Measurements from ENCODE around the gene BOC. TPM values are rescaled to one million over a fixed set of nuclear protein-coding genes. Genes with fewer than 3 reads are reported as not detected.

BOC gene
- total RNA-seq, 1 experiment from 2014 or later: 3.7 TPM

DNA sequence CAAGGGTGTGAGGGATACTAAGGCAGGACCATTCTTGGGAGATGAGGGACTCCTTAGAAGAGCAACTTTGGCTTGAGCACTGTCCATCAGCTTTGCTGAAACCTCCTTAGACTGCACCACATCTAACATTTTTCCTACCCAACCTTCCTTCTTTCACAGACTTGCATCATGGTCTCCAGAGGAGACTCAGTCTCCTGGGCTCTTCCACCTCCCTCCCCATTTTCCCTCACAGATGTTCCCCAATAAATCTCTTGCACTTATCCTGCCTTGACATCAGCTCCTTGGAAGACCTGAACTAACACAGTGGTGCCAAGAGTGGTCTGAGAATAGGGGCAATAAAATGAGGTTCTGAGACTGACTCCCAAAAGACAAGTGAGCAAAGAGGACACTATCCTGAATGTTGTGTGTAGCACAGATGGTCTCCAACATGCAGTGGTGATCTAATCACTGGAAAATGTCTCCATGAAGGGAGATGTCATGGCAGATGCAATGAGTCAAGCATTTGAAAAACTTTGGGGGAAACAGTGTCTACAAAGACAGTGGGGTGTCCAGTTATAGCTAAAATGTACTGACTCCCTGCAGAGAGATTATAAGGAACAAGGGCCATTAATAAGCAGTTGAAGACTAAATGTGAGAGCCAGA, 26.0 kb upstream of the BOC start:
- peak; percentile 24 for DNase-seq (ENCODE audit: low read depth)

DNA sequence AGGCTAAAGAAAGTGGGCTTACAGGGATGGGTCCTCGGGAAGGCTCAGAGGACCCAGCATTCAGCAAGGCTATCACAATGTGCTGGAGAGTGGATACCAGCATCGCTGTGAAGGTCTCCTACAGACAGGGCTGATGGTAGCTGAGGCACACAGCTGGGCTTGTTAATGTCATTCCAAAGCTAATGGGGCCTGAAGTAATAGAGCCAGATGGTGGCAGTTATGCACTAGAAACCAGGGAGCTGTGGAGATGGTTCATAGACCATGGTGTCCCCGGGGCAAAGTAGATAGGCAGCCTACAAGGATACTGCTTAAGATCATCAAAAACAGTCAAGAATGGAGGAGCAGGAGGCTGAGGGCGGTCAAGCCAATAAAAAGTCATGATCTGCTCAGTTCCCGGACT, 24.8 kb upstream of the BOC start:
- no peak for DNase-seq (ENCODE audit: low read depth)

DNA sequence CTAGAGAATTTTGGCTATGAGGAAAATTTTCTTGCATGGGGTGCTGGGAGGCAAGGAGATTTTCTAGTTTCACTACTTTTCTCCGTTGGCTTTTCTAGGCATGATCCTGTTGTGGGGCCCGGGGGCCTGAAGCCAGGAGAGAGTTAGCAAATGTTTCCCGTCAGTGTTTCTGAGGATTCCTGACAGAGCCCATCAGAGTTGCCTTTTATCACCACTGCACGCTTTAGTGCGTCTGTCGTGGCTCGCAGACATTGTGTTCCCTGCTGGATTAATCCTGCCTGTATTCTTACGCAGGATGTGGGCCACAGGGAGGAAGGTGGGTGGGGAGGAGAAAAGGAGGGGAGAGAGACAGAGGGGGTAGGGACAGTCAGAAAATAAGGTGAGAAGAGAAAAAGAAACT, 18.1 kb upstream of the BOC start:
- DNase-seq (ENCODE audit: low read depth): no peak

- no peak for DNase-seq (ENCODE audit: low read depth)
Measured at GRCh38 chr3:113193719-113194118, 17.6 kb upstream of the BOC start.

- DNase-seq (ENCODE audit: low read depth): no peak
Measured at GRCh38 chr3:113194823-113195401, 16.4 kb upstream of the BOC start.

DNA sequence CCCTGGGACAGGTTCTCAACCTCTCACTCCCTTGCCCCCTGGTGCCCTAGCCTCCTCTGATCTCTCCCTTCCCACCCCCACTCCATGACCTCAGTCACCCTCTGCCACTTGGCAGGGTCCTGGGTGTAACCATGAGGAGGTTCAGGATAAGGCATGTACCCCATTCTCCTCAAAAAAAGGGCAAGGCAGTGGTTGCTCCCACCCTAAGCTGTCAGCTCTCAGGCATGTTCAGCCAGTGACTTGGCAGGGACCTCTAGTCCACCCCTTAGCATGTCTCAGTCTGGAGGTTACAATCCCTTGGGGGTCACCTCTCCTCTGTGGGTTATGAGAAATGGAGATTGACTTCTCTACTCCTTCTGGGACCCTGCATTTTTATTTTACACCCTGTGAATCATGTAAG, 11.0 kb upstream of the BOC start:
- DNase-seq (ENCODE audit: low read depth): no peak

GRCh38 chr3:113200946-113201345, 10.4 kb upstream of the BOC start:
- no peak for DNase-seq (ENCODE audit: low read depth)

DNA sequence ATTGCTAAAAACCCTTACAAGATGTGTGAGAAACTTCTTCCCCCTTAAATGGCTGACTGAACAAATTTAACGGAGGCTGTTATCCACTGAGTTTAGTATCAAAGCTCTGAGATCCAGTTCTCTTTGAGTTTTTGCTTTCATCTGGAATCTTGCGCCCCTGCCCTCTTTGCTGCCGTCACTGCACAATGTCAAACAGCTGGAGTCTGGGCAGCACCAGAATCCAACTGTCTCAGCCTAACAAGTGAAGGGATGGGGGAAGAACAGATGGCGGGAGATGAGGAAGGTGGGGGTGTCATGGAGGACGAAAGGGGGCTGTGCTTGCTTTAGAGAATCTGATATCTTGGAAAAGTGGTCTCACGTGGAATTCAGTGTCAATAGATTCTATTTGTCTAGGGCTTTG, 7.0 kb upstream of the BOC start:
- DNase-seq (ENCODE audit: low read depth): no peak

- DNase-seq (ENCODE audit: low read depth): no peak
Measured at GRCh38 chr3:113205481-113205880, 5.9 kb upstream of the BOC start.

- DNase-seq (ENCODE audit: low read depth): no peak
Measured at GRCh38 chr3:113210604-113211329, 590 bp upstream of the BOC start.

GRCh38 chr3:113212150-113212843, 940 bp downstream of the BOC start:
- peak; percentile 23 for DNase-seq (ENCODE audit: low read depth)

DNA sequence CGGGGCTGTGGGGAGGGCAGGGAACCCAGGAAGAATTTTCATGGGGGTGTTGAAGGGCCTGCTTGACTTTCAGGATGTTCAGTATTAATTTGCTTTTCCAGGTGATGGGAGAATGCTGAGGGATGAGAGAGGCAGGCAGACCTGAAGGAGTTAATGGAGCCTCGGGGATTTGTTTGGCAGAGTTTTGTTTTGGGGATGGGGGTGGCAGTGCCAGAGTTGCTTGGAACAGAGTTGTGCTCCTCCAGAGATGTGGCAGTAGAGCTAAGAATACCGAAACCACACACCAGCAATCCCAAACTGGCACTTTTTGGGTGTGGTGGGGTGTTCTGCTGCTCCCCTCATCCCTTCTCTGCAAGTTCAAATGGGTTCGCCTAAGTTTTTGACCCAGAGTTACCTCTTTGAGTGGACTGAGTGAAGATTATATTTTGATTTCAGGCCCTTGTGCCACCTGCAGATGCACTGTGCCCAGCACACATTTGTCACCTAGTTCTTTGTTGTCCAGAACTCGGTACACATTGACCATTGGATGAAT, 1.6 kb downstream of the BOC start:
- DNase-seq (ENCODE audit: low read depth): no peak

GRCh38 chr3:113213896-113214587, 2.7 kb downstream of the BOC start:
- no peak for DNase-seq (ENCODE audit: low read depth)

- no peak for DNase-seq (ENCODE audit: low read depth)
Measured at GRCh38 chr3:113214917-113215595, 3.7 kb downstream of the BOC start.

DNA sequence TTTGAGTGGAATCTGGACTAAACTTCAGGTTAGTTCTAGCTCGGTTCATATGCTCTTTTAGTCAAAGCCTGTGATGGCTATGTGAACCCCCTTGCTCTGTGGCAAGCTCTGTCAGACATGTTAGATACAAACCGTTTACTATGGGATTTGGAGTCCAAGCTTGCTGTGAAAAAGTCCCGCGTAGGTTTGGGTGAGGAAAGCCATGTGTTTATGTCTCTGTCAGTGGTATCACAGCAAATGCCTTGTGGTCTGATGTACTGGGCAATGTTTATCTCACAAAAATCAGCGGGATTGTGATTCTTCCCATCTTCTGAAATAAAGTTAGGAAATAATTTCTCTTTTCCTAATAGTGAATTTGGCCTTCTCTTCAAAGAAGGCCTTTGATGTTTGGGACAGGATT, 5.0 kb downstream of the BOC start:
- no peak for DNase-seq (ENCODE audit: low read depth)

GRCh38 chr3:113218011-113218680, 6.8 kb downstream of the BOC start:
- DNase-seq (ENCODE audit: low read depth): no peak

DNA sequence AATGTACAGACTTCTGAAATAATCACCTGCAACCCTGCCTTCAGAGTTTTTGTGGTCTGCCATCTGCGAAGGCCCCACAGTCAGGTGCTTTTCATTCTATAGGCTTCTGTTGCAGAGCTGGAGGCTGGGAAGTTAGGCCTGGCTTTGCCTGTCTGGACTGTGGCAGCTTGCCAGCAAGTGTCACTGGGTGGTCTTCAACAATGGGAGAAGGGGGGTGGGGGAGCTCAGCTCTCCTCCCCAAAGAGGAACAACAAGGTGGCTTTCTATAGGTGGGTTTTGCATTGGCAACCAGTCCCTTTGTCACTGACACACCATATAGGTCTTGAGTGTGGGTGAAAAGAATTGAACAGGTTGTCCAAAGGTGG, 7.3 kb downstream of the BOC start:
- no peak for DNase-seq (ENCODE audit: low read depth)

GRCh38 chr3:113219605-113220300, 8.4 kb downstream of the BOC start:
- no peak for DNase-seq (ENCODE audit: low read depth)

GRCh38 chr3:113220721-113221120, 9.4 kb downstream of the BOC start:
- DNase-seq (ENCODE audit: low read depth): no peak

GRCh38 chr3:113221721-113222257, 10.4 kb downstream of the BOC start:
- DNase-seq (ENCODE audit: low read depth): no peak

Data from LHCN-M2 (cell line).